C4-2B (cell line): ENCODE measurements around the gene TMEM72.

Experiments used
- H3K27ac ChIP-seq: fragments of 450-650 bp; 2 replicates; pipeline ENCODE4 v1.5.1; 2017
- CTCF ChIP-seq: fragments of 450-650 bp; conservative IDR thresholded peaks from 2 replicates; pipeline ENCODE4 v1.5.1; 2017; ENCODE audit warnings: mild to moderate bottlenecking
- ZFX ChIP-seq: fragments of 450-650 bp; IDR thresholded peaks from 2 replicates; pipeline ENCODE4 v1.6.1; 2017

The TMEM72 gene

GRCh38 chr10:44909910-44910309, 1.2 kb upstream of the TMEM72 start:
- H3K27ac ChIP-seq, result no peak overlapping the region
- TF ChIP-seq ZFX, result no peak
- TF ChIP-seq CTCF, result no peak

GRCh38 chr10:44910602-44911001, 535 bp upstream of the TMEM72 start:
- H3K27ac ChIP-seq, result no peak overlapping the region

GRCh38 chr10:44911951-44912350, 814 bp downstream of the TMEM72 start:
- no peak for TF ChIP-seq ZFX
- no peak for TF ChIP-seq CTCF
- no peak overlapping the region for H3K27ac ChIP-seq

More at GRCh38 chr10:44910602-44911001, 535 bp upstream of the TMEM72 start:
- TF ChIP-seq CTCF (no peak), ZFX (no peak)

GRCh38 chr10:44913350-44914081, 2.4 kb downstream of the TMEM72 start:
- H3K27ac ChIP-seq, result no peak overlapping the region
- no peak for TF ChIP-seq ZFX
- no peak for TF ChIP-seq CTCF

GRCh38 chr10:44914891-44915290, 3.8 kb downstream of the TMEM72 start:
- TF ChIP-seq ZFX (no peak), CTCF (no peak)
- no peak overlapping the region for H3K27ac ChIP-seq

GRCh38 chr10:44916429-44916828, 5.3 kb downstream of the TMEM72 start:
- no peak for TF ChIP-seq CTCF
- H3K27ac ChIP-seq, result no peak overlapping the region

GRCh38 chr10:44917848-44918247, 6.7 kb downstream of the TMEM72 start:
- H3K27ac ChIP-seq, result no peak overlapping the region
- TF ChIP-seq ZFX, result no peak
- TF ChIP-seq CTCF, result no peak
